HepG2 (cell line): ENCODE data around the gene ANKZF1. TPM values are rescaled to one million over a fixed set of nuclear protein-coding genes. Genes with fewer than 3 reads are reported as not detected.

ENCODE experiments used
- ATF3 ChIP-seq: sonication (generic); formaldehyde crosslinking; IDR thresholded peaks from 2 replicates; pipeline ENCODE4 v1.4.0; 2020; ENCODE audit warnings: missing genetic modification reagents
- CCDC6 ChIP-seq: sonication (generic); formaldehyde crosslinking; IDR thresholded peaks from 2 replicates; pipeline ENCODE4 v1.8.1; 2022; ENCODE audit warnings: mild to moderate bottlenecking, missing genetic modification reagents, moderate library complexity
- MBD4 ChIP-seq: IDR thresholded peaks from 2 replicates; pipeline ENCODE4 v1.6.1; 2012; ENCODE audit warnings: low read length, inconsistent platforms, borderline replicate concordance
- ZHX1 ChIP-seq: sonication (generic); formaldehyde crosslinking; IDR thresholded peaks from 2 replicates; pipeline ENCODE4 v1.8.1; 2022; ENCODE audit warnings: low read depth, mild to moderate bottlenecking, missing genetic modification reagents
- ZNF280D ChIP-seq: sonication (generic); formaldehyde crosslinking; IDR thresholded peaks from 2 replicates; pipeline ENCODE4 v1.5.1; 2020; ENCODE audit warnings: mild to moderate bottlenecking, missing genetic modification reagents
- ZNF329 ChIP-seq: sonication (generic); formaldehyde crosslinking; IDR thresholded peaks from 2 replicates; pipeline ENCODE4 v1.9.0; 2021; ENCODE audit warnings: low read depth, mild to moderate bottlenecking, missing genetic modification reagents
- ZNF605 ChIP-seq: sonication (generic); formaldehyde crosslinking; IDR thresholded peaks from 2 replicates; pipeline ENCODE4 v1.8.0; 2022; ENCODE audit warnings: mild to moderate bottlenecking, missing genetic modification reagents
- ZNF710 ChIP-seq: sonication (generic); formaldehyde crosslinking; IDR thresholded peaks from 2 replicates; pipeline ENCODE4 v1.5.0; 2020; ENCODE audit warnings: mild to moderate bottlenecking, missing genetic modification reagents, borderline replicate concordance
- polyA plus RNA-seq, 8 experiments: library from polyadenylated mRNA; depleted of rRNA in 3 of 8; stranded (reverse) in 7 of 8; unstranded in 1 of 8; fragments of >200 nt; fragmentation: Illumina TruSeq in 4 of 8; extraction: Trizol in 4 of 8; gene quantifications; 2 replicates each; pipeline versions ENCODE4 v1.2.1 to v1.2.3, GENCODE V29; 2011 to 2016; ENCODE audit warnings: low read depth in 4 of 8, missing spikeins in 1 of 8, mixed read lengths in 1 of 8; ENCODE audit not compliant: insufficient read depth in 1 of 8
- total RNA-seq, 5 experiments: library from RNA; depleted of rRNA; stranded (reverse); fragments of >200 nt; fragmentation: Illumina TruSeq; extraction: Trizol; gene quantifications; 2 replicates each; pipeline ENCODE4 v1.2.3, GENCODE V29; 2016; ENCODE audit warnings: low read depth in 1 of 5
- TF ChIP-seq, protein P1 (sequence below): sonication (generic); formaldehyde crosslinking; IDR thresholded peaks from 2 replicates; pipeline ENCODE4 v1.5.1; 2020; ENCODE audit warnings: mild to moderate bottlenecking, missing genetic modification reagents, borderline replicate concordance
- TF ChIP-seq, protein P2 (sequence below): fragments of 450-650 bp; IDR thresholded peaks from 2 replicates; pipeline ENCODE4 v1.6.1; 2016

The ANKZF1 gene
- total and polyA plus RNA-seq, 2 of the 13 experiments (the other 11 are each of a cell fraction or from before 2014, with no cell fraction given): 25.3 to 128 TPM

DNA sequence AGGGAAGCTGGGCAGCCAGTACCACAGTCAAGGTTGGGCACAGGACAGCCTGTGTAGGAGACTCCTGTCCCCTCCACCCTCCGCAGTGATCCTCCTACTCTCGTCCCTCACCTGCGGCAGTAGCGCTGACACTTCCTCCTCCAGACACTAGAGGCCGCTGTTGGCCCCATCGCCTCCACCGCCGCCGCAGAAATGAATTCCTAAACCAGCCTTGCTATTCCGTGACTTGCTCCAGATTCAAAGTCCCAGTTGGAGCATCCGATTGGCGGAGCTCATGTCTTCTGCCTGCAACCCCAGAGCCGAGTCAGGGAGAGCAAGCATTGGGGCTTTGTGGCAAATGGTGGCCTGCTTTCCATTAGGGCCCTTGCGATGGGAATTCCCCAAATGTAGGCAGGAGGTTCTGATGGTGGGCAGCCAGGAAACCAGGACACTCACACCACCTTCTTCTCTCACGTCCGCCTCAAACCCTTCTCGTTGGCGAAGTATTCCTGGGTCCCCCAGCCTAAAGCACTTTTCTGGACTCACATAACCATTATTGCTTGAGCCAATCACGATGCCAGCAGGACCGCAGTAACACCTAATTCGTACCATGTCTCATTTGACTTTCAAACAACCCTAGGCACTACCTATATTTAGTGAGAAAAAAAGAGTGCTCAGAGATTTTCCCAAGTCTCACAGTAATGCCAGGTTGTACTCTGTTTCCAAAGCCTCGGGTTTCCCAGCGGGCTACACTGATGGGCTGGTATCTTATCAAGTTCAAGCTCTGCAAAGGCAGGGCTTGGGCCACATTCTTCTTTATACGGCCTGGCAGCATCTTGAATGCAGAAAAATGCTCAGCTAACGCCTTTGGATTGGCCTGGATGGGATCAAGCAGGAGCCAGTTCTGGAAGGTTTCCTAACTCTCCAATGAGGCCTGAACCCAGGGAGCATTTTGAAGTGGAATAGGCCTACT lies 48.4 kb downstream of the ANKZF1 start (continued):
- TF ChIP-seq ZNF280D (CRISPR knock-in tag): no peak
- TF ChIP-seq, protein P1, sequence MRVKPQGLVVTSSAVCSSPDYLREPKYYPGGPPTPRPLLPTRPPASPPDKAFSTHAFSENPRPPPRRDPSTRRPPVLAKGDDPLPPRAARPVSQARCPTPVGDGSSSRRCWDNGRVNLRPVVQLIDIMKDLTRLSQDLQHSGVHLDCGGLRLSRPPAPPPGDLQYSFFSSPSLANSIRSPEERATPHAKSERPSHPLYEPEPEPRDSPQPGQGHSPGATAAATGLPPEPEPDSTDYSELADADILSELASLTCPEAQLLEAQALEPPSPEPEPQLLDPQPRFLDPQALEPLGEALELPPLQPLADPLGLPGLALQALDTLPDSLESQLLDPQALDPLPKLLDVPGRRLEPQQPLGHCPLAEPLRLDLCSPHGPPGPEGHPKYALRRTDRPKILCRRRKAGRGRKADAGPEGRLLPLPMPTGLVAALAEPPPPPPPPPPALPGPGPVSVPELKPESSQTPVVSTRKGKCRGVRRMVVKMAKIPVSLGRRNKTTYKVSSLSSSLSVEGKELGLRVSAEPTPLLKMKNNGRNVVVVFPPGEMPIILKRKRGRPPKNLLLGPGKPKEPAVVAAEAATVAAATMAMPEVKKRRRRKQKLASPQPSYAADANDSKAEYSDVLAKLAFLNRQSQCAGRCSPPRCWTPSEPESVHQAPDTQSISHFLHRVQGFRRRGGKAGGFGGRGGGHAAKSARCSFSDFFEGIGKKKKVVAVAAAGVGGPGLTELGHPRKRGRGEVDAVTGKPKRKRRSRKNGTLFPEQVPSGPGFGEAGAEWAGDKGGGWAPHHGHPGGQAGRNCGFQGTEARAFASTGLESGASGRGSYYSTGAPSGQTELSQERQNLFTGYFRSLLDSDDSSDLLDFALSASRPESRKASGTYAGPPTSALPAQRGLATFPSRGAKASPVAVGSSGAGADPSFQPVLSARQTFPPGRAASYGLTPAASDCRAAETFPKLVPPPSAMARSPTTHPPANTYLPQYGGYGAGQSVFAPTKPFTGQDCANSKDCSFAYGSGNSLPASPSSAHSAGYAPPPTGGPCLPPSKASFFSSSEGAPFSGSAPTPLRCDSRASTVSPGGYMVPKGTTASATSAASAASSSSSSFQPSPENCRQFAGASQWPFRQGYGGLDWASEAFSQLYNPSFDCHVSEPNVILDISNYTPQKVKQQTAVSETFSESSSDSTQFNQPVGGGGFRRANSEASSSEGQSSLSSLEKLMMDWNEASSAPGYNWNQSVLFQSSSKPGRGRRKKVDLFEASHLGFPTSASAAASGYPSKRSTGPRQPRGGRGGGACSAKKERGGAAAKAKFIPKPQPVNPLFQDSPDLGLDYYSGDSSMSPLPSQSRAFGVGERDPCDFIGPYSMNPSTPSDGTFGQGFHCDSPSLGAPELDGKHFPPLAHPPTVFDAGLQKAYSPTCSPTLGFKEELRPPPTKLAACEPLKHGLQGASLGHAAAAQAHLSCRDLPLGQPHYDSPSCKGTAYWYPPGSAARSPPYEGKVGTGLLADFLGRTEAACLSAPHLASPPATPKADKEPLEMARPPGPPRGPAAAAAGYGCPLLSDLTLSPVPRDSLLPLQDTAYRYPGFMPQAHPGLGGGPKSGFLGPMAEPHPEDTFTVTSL (CRISPR knock-in tag): no peak
- peak; percentile 31; the same call in 1 of the 2 replicates for TF ChIP-seq CCDC6 (CRISPR knock-in tag)
- TF ChIP-seq ZNF710 (CRISPR knock-in tag): peak; percentile 38; the same call in 1 of the 2 replicates
- no peak for TF ChIP-seq MBD4
- no peak for TF ChIP-seq ATF3 (CRISPR knock-in tag)
- TF ChIP-seq, protein P2, sequence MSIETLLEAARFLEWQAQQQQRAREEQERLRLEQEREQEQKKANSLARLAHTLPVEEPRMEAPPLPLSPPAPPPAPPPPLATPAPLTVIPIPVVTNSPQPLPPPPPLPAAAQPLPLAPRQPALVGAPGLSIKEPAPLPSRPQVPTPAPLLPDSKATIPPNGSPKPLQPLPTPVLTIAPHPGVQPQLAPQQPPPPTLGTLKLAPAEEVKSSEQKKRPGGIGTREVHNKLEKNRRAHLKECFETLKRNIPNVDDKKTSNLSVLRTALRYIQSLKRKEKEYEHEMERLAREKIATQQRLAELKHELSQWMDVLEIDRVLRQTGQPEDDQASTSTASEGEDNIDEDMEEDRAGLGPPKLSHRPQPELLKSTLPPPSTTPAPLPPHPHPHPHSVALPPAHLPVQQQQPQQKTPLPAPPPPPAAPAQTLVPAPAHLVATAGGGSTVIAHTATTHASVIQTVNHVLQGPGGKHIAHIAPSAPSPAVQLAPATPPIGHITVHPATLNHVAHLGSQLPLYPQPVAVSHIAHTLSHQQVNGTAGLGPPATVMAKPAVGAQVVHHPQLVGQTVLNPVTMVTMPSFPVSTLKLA: no peak
- 0 out of 2 replicates have a peak, but pooled peaks have one; percentile 15 for TF ChIP-seq ZHX1 (CRISPR knock-in tag)
- 0 out of 2 replicates have a peak, but pooled peaks have one; percentile 21 for TF ChIP-seq ZNF605
- TF ChIP-seq ZNF329: no peak
